ENCODE data around the gene ST7.
"Not testable (repeated sequence)": the region's sequence is repeated elsewhere in the genome, so short reads cannot be mapped to it uniquely, and the experiment has no call there.

ST7 gene

GRCh38 chr7:117243390-117243789 is 290.1 kb downstream of the ST7 start:
- no peak for DNase-seq

- DNase-seq = not testable (repeated sequence)
Measured at GRCh38 chr7:117245703-117246102, 292.4 kb downstream of the ST7 start.

GRCh38 chr7:117247809-117248208 is 294.5 kb downstream of the ST7 start:
- no peak for DNase-seq

- no peak for DNase-seq
Measured at GRCh38 chr7:117248829-117249228, 295.5 kb downstream of the ST7 start.

- DNase-seq = no peak
Measured at GRCh38 chr7:117249696-117250095, 296.4 kb downstream of the ST7 start.

GRCh38 chr7:117250245-117250644 is 296.9 kb downstream of the ST7 start:
- DNase-seq = no peak

- no peak for DNase-seq
Measured at GRCh38 chr7:117250801-117251200, 297.5 kb downstream of the ST7 start.

DNA sequence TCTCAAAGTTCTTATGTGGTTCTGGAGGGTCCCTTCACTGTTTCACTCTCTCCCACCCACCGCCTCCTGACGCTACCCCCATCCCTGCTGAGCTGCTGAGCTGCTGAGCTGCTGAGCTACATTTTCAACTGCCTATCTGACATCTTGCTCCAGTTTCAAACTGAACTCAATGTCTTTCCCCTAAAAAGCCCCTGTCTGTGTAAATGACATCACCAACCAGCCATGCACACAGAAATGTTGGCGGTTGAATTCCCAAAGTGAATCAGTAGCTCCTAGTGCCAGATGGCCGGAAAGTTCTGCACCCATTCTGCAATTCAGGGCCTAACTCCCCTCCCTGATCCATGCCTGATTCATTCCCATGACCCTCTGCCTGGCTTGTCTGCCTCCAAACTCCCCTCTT is 298.4 kb downstream of the ST7 start:
- no peak for DNase-seq

GRCh38 chr7:117259615-117260014 is 306.3 kb downstream of the ST7 start:
- no peak for DNase-seq

DNA sequence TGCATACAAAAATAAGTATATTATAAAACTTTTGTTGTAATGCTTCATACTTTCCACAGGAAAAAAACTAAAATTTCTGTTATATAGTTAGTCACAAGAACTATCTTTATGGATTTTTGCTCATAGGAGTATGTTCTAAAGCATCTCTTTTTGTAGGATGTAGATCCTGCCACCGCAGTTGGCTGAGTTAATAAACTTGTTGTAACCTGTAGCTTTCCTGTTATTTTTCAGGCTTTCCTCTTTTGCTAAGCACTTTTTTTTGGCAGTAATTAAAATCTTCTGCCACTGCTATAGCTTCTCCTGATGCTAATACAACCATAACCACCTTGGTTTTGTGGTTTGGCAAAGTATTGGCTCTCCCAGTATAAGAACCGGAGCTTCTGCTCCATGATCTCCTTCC is 309.2 kb downstream of the ST7 start:
- no peak for DNase-seq

DNA sequence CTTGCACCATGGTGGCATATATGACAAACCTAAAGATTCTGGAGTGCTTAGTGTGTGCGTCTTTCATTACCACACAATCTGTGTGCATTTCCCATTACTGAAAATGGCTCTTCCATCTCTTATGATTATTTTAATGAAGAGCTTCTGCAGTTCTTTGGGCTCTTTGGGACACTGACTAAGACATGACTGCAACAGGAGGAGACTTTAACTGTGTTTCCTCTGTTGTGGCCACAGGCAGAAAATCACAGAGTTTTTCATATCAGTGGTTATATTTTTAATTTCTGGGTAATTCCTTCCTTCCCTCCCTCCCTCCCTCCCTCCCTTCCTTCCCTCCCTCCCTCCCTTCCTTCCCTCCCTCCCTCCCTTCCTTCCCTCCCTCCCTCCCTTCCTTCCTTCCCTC is 311.4 kb downstream of the ST7 start:
- no peak for DNase-seq

DNA sequence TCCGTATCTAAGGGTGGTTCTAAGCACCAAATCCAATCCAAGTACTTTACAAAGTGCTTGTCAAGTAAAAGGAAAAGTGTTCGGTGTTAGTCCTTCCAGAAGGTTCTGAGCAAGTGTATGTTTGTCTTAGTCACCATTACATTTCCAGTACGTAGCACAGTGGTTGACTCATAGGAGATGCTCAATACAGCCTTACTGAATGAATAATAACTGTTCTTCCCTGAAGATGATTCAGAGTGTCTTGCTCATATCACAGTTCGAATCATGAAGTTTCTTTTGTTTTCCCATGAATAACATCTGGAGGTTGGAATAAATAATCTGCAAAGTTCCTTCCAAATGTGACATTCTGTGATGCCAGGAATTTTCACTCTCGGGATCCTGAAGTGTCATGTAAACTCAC is 316.1 kb downstream of the ST7 start:
- DNase-seq = no peak

DNA sequence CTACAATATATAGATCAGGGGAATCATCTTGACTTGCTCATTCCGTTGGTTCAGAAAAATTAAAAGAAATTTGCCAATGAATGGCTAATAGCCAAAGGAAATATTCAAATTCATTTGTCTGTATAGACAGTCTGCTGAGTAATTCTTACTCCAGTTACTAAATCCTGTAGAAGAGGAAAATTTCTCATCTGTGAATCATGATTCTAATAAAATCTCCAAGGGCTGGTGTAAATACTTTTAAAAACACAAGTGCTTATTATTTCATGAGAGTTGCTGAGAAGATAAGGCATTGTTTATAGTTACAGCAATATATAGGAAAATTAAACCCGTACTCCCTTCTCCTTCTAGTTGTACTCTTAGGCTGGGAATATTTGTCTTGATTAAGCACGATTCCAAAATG is 316.6 kb downstream of the ST7 start:
- no peak for DNase-seq

- DNase-seq = no peak
Measured at GRCh38 chr7:117270371-117270770, 317.1 kb downstream of the ST7 start.

DNA sequence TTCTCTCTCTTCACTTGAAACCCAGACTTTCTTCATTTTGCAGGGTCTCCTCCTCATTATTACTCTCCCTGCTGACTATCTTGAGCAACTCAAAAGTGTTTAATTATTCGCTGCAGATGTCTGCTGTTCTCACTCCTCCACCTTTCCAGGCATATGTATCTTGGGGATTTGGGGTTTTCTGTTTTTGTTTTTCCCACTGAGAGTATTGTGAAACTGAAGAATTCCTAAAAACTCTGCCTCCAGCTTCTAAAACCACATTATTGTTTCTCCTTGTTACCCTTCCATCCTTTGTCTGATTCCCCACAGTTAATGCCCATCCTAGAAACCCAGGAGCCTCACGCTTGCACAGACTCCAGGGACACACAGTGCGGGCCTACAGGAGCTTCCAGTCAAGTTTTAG is 318.3 kb downstream of the ST7 start:
- DNase-seq = no peak

DNA sequence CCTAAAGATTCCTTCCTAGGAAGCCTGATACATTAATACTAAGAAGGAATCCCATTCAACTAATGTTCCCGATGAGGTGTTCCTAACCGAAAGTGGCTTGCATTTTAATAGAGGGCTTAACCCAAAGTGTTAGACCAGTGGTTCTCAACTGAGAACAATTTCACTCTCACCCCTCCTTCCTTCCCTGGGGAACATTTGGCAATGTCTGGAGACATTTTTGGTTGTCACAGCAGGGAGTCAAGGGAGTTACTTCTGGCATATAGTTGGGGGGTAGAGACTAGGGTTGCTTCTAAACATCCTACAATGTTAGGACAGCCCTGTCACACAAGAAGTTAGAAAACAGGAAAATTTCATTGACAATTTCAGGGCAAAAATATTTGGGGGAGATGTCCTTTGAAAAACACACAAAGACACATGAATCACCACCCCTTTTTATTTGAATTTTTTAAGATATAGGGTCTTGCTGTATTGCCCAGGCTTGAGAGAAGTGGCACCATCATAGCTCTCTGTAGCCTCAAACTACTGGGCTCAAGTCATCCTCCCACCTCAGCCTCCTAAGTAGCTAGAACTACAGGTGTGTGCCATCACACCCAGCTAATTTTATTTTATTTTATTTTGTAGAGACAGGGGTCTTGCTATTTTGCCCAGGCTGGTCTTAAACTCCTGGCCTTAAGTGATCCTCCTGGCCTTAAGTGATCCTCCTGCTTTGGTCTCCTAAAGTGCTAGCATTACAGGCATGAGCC is 318.9 kb downstream of the ST7 start:
- no peak for DNase-seq

DNA sequence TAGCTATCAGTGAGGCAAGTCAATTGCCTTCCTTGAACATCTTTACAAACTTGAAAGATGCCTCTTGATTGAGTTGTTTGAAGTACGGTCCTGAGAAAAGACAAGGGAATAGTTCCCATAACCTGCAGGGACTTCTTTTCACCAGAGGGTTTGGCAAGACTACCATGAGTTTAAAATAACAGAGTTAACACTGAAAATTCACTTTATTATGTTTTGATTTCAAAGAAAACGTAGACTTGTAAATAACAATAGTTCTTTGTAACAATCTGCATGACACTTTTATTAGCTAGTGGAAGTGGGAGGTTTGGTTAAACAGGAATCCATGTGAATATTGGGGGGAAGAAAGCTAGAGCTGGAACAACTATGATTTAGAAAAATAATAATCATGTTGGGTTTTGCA is 320.0 kb downstream of the ST7 start:
- DNase-seq = no peak

GRCh38 chr7:117273814-117274225 is 320.5 kb downstream of the ST7 start:
- DNase-seq = no peak

DNA sequence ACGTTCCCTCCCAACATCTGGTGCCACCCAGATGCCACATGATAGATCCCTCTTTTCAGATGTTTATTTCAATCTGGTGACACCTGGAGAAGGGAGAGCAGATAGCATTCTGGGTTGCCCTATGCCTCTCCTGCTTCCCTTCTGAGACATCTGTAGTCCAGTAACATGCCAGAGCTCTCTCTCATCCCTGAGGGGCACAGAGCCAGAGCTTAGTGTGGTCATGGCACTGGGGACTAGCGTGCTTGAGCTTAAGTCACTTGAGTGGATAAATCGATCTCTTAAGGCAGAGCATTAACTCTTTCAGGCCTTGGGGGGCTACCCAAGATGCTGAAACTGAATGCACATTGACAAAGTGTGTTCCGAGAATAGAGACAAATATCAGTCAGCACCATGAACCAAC is 321.6 kb downstream of the ST7 start:
- no peak for DNase-seq

DNA sequence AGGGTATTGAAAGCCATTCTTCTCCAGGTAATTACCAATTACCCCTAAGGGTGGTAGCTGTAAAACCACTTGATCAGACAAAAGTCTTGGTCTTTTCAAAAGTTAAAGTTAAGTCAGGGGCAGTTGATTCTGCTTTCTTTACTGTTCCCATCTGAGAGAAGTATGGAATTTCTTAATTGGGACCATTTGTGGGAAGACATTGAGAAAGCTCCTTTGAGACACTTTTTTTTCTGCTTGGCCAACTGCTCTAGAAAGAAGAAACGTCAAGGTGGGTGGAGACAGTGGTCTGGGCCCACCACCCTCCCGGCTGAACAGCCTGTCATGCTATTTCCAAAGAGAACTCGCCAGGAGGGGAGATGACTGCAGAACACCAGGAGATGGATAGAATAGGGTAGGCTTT is 324.3 kb downstream of the ST7 start:
- DNase-seq = no peak

DNA sequence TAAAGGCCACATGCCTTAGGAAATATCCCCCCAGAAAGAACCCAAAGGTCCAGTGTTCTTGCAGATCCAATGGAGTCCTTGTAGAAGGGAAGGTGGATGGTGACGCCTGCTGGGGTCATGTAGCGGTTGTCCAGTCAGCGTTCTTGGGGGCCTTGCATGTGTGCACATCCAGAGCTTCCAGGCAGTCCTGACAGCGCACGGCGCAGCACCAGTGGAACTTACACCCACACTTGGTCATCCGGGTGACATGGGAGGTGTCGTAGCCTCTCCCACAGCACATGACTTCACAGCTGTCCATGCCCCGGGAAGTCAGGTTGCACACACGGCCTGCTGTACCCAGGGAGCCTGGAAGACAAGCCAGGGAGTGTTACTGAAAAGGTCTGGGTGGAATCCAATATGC is 324.7 kb downstream of the ST7 start:
- no peak for DNase-seq

GRCh38 chr7:117279203-117279602 is 325.9 kb downstream of the ST7 start:
- no peak for DNase-seq

Measured in MV-4-11 (cell line).